WI38 (cell line): ENCODE data around the gene NYAP2.

ENCODE experiments used
- H3K4me3 ChIP-seq: 2 replicates; pipeline ENCODE4 v1.5.1; 2011; ENCODE audit warnings: low read depth, mild to moderate bottlenecking, control low read depth, low read length
- CTCF ChIP-seq: IDR thresholded peaks from 2 replicates; pipeline ENCODE4 v1.5.1; 2012; ENCODE audit warnings: low read depth, mild to moderate bottlenecking, control low read depth, low read length

Gene NYAP2

GRCh38 chr2:225608136-225608535 lies 208.6 kb downstream of the NYAP2 start:
- no peak overlapping the region for H3K4me3 ChIP-seq
- TF ChIP-seq CTCF: no peak

- TF ChIP-seq CTCF: no peak
- no peak overlapping the region for H3K4me3 ChIP-seq
These were observed 213.1 kb downstream of the NYAP2 start for GRCh38 chr2:225612636-225613035.

GRCh38 chr2:225614915-225615314 lies 215.4 kb downstream of the NYAP2 start:
- no peak overlapping the region for H3K4me3 ChIP-seq
- no peak for TF ChIP-seq CTCF

GRCh38 chr2:225615514-225615913 lies 216.0 kb downstream of the NYAP2 start:
- TF ChIP-seq CTCF: no peak
- H3K4me3 ChIP-seq: no peak overlapping the region

- no peak for TF ChIP-seq CTCF
- H3K4me3 ChIP-seq: no peak overlapping the region
These were observed 216.9 kb downstream of the NYAP2 start for GRCh38 chr2:225616372-225616771.

GRCh38 chr2:225616848-225617247 lies 217.3 kb downstream of the NYAP2 start:
- H3K4me3 ChIP-seq: no peak overlapping the region
- no peak for TF ChIP-seq CTCF

GRCh38 chr2:225620227-225620626 lies 220.7 kb downstream of the NYAP2 start:
- TF ChIP-seq CTCF: no peak
- no peak overlapping the region for H3K4me3 ChIP-seq
